H1 (cell line): ENCODE measurements around the gene PARD6A. TPM values are rescaled to one million over a fixed set of nuclear protein-coding genes. Genes with fewer than 3 reads are reported as not detected.

Experiments used
- CTCF ChIA-PET: fragments of 300-600 bp; sonication (Branson Sonifier 250); formaldehyde crosslinking; loops from one replicate; lab custom pipeline; 2021; ENCODE audit not compliant: partially characterized antibody; lab: Charles Lee
- POLR2A ChIA-PET: fragments of 300-600 bp; sonication (Branson Sonifier 250); formaldehyde crosslinking; loops from one replicate; lab custom pipeline; 2021; ENCODE audit warnings: inconsistent platforms; ENCODE audit not compliant: partially characterized antibody; lab: Charles Lee
- DNase-seq, 2 experiments: peaks; one replicate each; pipeline versions ENCODE4 v3.0.0 to v3.0.0-alpha.2; 2010 to 2022; ENCODE audit warnings: low spot score in 2 of 2, low read depth in 1 of 2, mixed read lengths in 1 of 2
- FAIRE-seq: peaks from 2 replicates; lab custom pipeline; 2011; peaks lifted over from hg19 to GRCh38; lab: Jason Lieb, UNC
- H2AFZ ChIP-seq: 2 replicates; pipeline ENCODE4 v1.8.1; 2012; ENCODE audit warnings: low read length, inconsistent platforms
- H2AK5ac ChIP-seq: 2 replicates; pipeline ENCODE4 v1.6.1; 2013; ENCODE audit warnings: low read depth, low read length
- H2BK120ac ChIP-seq: replicated peaks from 2 replicates; pipeline ENCODE3; 2013; ENCODE audit warnings: low read depth, low read length, inconsistent platforms
- H2BK12ac ChIP-seq: 2 replicates; pipeline ENCODE4 v1.6.1; 2013; ENCODE audit warnings: low read depth, low read length
- H2BK15ac ChIP-seq: 2 replicates; pipeline ENCODE4 v1.6.1; 2013; ENCODE audit warnings: low read length
- H2BK20ac ChIP-seq: 2 replicates; pipeline ENCODE4 v1.6.1; 2013; ENCODE audit warnings: low read length
- H2BK5ac ChIP-seq: 2 replicates; pipeline ENCODE4 v1.6.1; 2013; ENCODE audit warnings: low read depth, low read length
- H3K14ac ChIP-seq: 2 replicates; pipeline ENCODE4 v1.6.1; 2013; ENCODE audit warnings: inconsistent platforms; ENCODE audit not compliant: insufficient read length
- H3K18ac ChIP-seq: 2 replicates; pipeline ENCODE4 v1.6.1; 2013; ENCODE audit warnings: low read length; ENCODE audit errors: extremely low read depth
- H3K23ac ChIP-seq: 2 replicates; pipeline ENCODE4 v1.6.1; 2013; ENCODE audit warnings: inconsistent platforms; ENCODE audit not compliant: insufficient read length
- H3K23me2 ChIP-seq: 2 replicates; pipeline ENCODE4 v1.6.1; 2013; ENCODE audit warnings: low read depth, low read length
- H3K27ac ChIP-seq: 2 replicates; pipeline ENCODE4 v1.6.1; 2011; ENCODE audit warnings: low read depth, low read length, inconsistent platforms
- H3K27me3 ChIP-seq, 4 experiments: replicated peaks in 1 of 4; 1 replicate in 1 of 4; 2 replicates in 3 of 4; pipeline versions ENCODE4 v1.6.1 to v1.8.1; 2011 to 2013; ENCODE audit warnings: low read length in 3 of 4, mild to moderate bottlenecking in 3 of 4, inconsistent platforms in 2 of 4, mixed read lengths in 2 of 4, moderate library complexity in 1 of 4; ENCODE audit not compliant: control insufficient read depth in 3 of 4, insufficient read depth in 3 of 4; ENCODE audit errors: extremely low read depth in 1 of 4
- H3K36me3 ChIP-seq, 4 experiments: 2 replicates each; pipeline versions ENCODE4 v1.6.1 to v1.8.1; 2011 to 2013; ENCODE audit warnings: mild to moderate bottlenecking in 4 of 4, low read length in 3 of 4, moderate library complexity in 2 of 4, control low read depth in 1 of 4, inconsistent platforms in 1 of 4; ENCODE audit not compliant: insufficient read depth in 4 of 4, control insufficient read depth in 2 of 4
- H3K4ac ChIP-seq: replicated peaks from 2 replicates; pipeline ENCODE3; 2013; ENCODE audit warnings: low read length, low read depth, mixed read lengths, inconsistent platforms; ENCODE audit not compliant: insufficient read length
- H3K4me1 ChIP-seq, 4 experiments: replicated peaks in 1 of 4; 1 replicate in 1 of 4; 2 replicates in 3 of 4; pipeline versions ENCODE4 v1.6.1 to v1.8.1; 2011 to 2013; ENCODE audit warnings: low read length in 3 of 4, inconsistent platforms in 2 of 4, mixed read lengths in 1 of 4; ENCODE audit not compliant: insufficient read depth in 4 of 4, control insufficient read depth in 3 of 4
- H3K4me2 ChIP-seq, 2 experiments: 2 replicates each; pipeline versions ENCODE4 v1.6.1 to v1.8.1; 2011 to 2013; ENCODE audit warnings: low read depth in 2 of 2, low read length in 2 of 2, control low read depth in 1 of 2, inconsistent platforms in 1 of 2, mild to moderate bottlenecking in 1 of 2; ENCODE audit not compliant: insufficient read depth in 1 of 2
- H3K4me3 ChIP-seq, 4 experiments: fragments of 200-600, 300-600 bp in 1 of 4; sonication (generic), shearing (Covaris generic), sonication (Bioruptor Twin) in 1 of 4; 2 replicates each; pipeline versions ENCODE4 v1.5.1 to v1.8.1; 2011 to 2016; ENCODE audit warnings: low read length in 4 of 4, low read depth in 3 of 4, control low read depth in 2 of 4, inconsistent platforms in 2 of 4, mild to moderate bottlenecking in 2 of 4, mixed read lengths in 1 of 4, moderate library complexity in 1 of 4; ENCODE audit not compliant: insufficient read depth in 2 of 4; ENCODE audit errors: extremely low read depth in 1 of 4
- H3K56ac ChIP-seq: replicated peaks from 2 replicates; pipeline ENCODE3; 2013; ENCODE audit warnings: low read depth, mild to moderate bottlenecking, mixed read lengths, low read length, inconsistent platforms; ENCODE audit not compliant: insufficient read length
- H3K79me1 ChIP-seq: 2 replicates; pipeline ENCODE4 v1.6.1; 2013; ENCODE audit warnings: low read depth, low read length, control low read depth
- H3K79me2 ChIP-seq, 2 experiments: 2 replicates each; pipeline versions ENCODE4 v1.6.1 to v1.8.1; 2012 to 2013; ENCODE audit warnings: low read length in 2 of 2, mild to moderate bottlenecking in 2 of 2, inconsistent platforms in 1 of 2; ENCODE audit not compliant: insufficient read depth in 2 of 2, control insufficient read depth in 1 of 2
- H3K9ac ChIP-seq, 4 experiments: replicated peaks in 1 of 4; 1 replicate in 1 of 4; 2 replicates in 3 of 4; pipeline versions ENCODE4 v1.6.1 to v1.8.1; 2011 to 2013; ENCODE audit warnings: low read depth in 3 of 4, low read length in 3 of 4, control low read depth in 2 of 4, mild to moderate bottlenecking in 2 of 4, moderate library complexity in 2 of 4, inconsistent platforms in 1 of 4; ENCODE audit errors: extremely low read depth in 1 of 4
- H3K9me3 ChIP-seq, 2 experiments: 2 replicates each; pipeline versions ENCODE4 v1.6.1 to v1.8.1; 2012 to 2013; ENCODE audit warnings: mild to moderate bottlenecking in 2 of 2, moderate library complexity in 2 of 2, control low read depth in 1 of 2, inconsistent platforms in 1 of 2, low read depth in 1 of 2, low read length in 1 of 2, mixed read lengths in 1 of 2; ENCODE audit not compliant: insufficient read depth in 2 of 2
- H4K20me1 ChIP-seq, 2 experiments: replicated peaks in 1 of 2; 2 replicates each; pipeline versions ENCODE3 to v1.8.1; 2011 to 2013; ENCODE audit warnings: inconsistent platforms in 2 of 2, low read length in 2 of 2, mild to moderate bottlenecking in 1 of 2; ENCODE audit not compliant: insufficient read depth in 2 of 2, control insufficient read depth in 1 of 2
- H4K5ac ChIP-seq: 2 replicates; pipeline ENCODE4 v1.6.1; 2013; ENCODE audit warnings: low read length, low read depth, mixed read lengths, inconsistent platforms; ENCODE audit not compliant: insufficient read length
- H4K8ac ChIP-seq: 2 replicates; pipeline ENCODE4 v1.8.0; 2013; ENCODE audit warnings: mild to moderate bottlenecking, moderate library complexity, low read length, inconsistent platforms; ENCODE audit not compliant: insufficient read depth; ENCODE audit errors: extremely low read depth
- H4K91ac ChIP-seq: replicated peaks from 2 replicates; pipeline ENCODE3; 2013; ENCODE audit warnings: low read length, mixed read lengths, inconsistent platforms; ENCODE audit not compliant: insufficient read length
- BACH1 ChIP-seq: IDR thresholded peaks from 2 replicates; pipeline ENCODE4 v1.6.1; 2012; ENCODE audit warnings: low read length, improper control_type of control experiment
- CHD1 ChIP-seq: IDR thresholded peaks from 2 replicates; pipeline ENCODE4 v1.6.1; 2012; ENCODE audit warnings: low read depth, low read length, improper control_type of control experiment
- JUND ChIP-seq: IDR thresholded peaks from 2 replicates; pipeline ENCODE4 v1.6.1; 2011; ENCODE audit warnings: mild to moderate bottlenecking, improper control_type of control experiment, low read length
- KDM4A ChIP-seq: IDR thresholded peaks from one replicate; pipeline ENCODE4 v1.7.1; 2012; ENCODE audit warnings: low read depth, mild to moderate bottlenecking, moderate library complexity, low read length, inconsistent platforms; ENCODE audit not compliant: severe bottlenecking
- SAP30 ChIP-seq: fragments of 300-600 bp; sonication (generic); IDR thresholded peaks from 2 replicates; pipeline ENCODE4 v1.7.1; 2012; ENCODE audit warnings: low read length, moderate library complexity, mild to moderate bottlenecking, inconsistent platforms; ENCODE audit not compliant: insufficient read depth, insufficient replicate concordance
- SIRT6 ChIP-seq: IDR thresholded peaks from one replicate; pipeline ENCODE4 v1.7.1; 2012; ENCODE audit warnings: low read length, inconsistent platforms
- SP2 ChIP-seq: IDR thresholded peaks from 2 replicates; pipeline ENCODE4 v1.6.1; 2012; ENCODE audit warnings: mild to moderate bottlenecking, low read length, inconsistent platforms
- SRF ChIP-seq: IDR thresholded peaks from 2 replicates; pipeline ENCODE4 v1.6.1; 2011; ENCODE audit warnings: mild to moderate bottlenecking, low read depth, low read length, moderate library complexity
- TAF1 ChIP-seq: IDR thresholded peaks from 2 replicates; pipeline ENCODE4 v1.6.1; 2011; ENCODE audit warnings: mild to moderate bottlenecking, low read depth, low read length
- ZNF274 ChIP-seq: IDR thresholded peaks from 2 replicates; pipeline ENCODE4 v1.7.0; 2012; ENCODE audit warnings: low read length, borderline replicate concordance; ENCODE audit errors: extremely low read depth
- WGBS, 2 experiments: shearing (Covaris generic) in 1 of 2; methylation state at CpG; one replicate each; pipeline versions ENCODE4 v1.1.6 to v1.1.7; 2013 to 2015; ENCODE audit warnings: low lambda C conversion rate in 2 of 2, mixed read lengths in 2 of 2, inconsistent platforms in 1 of 2, low coverage in 1 of 2, missing lambda C conversion rate in 1 of 2; ENCODE audit not compliant: insufficient replicate concordance in 2 of 2, insufficient coverage in 1 of 2, insufficient read length in 1 of 2; ENCODE audit errors: extremely low coverage in 1 of 2, missing lambda C conversion rate in 1 of 2; 5-methylcytosine and 5-hydroxymethylcytosine counted together
- polyA plus RNA-seq, 7 experiments: library from polyadenylated mRNA; depleted of rRNA in 3 of 7; stranded (reverse) in 5 of 7; unstranded in 2 of 7; fragments of >200 nt in 5 of 7; fragments of 200-250 nt in 2 of 7; gene quantifications; 1 replicate in 5 of 7; 2 replicates in 1 of 7; 4 replicates in 1 of 7; pipeline versions ENCODE4 v1.2.1 to v1.2.3, GENCODE V29; 2011 to 2013; ENCODE audit warnings: missing spikeins in 2 of 7, mixed read lengths in 2 of 7
- total RNA-seq: library from RNA; stranded (reverse); fragmentation: NEBNext Ultra II Directional; extraction: Animal tissue kit (Norgen Biotek cat#: 25700); gene quantifications from 2 replicates; pipeline ENCODE4 v1.2.1, GENCODE V29; 2021
- TF ChIP-seq, protein P1 (sequence below), 3 experiments: IDR thresholded peaks; 1 replicate in 2 of 3; 2 replicates in 1 of 3; pipeline versions ENCODE4 v1.5.1 to v1.6.1; 2011; ENCODE audit warnings: low read length in 3 of 3, mild to moderate bottlenecking in 3 of 3, inconsistent platforms in 2 of 3, low read depth in 1 of 3, moderate library complexity in 1 of 3; ENCODE audit not compliant: insufficient read depth in 1 of 3; ENCODE audit errors: control extremely low read depth in 1 of 3

The PARD6A gene
- total and polyA plus RNA-seq, 2 of the 8 experiments (the other 6 are each of a cell fraction or from before 2014, with no cell fraction given): 15.1 to 21.8 TPM

DNA sequence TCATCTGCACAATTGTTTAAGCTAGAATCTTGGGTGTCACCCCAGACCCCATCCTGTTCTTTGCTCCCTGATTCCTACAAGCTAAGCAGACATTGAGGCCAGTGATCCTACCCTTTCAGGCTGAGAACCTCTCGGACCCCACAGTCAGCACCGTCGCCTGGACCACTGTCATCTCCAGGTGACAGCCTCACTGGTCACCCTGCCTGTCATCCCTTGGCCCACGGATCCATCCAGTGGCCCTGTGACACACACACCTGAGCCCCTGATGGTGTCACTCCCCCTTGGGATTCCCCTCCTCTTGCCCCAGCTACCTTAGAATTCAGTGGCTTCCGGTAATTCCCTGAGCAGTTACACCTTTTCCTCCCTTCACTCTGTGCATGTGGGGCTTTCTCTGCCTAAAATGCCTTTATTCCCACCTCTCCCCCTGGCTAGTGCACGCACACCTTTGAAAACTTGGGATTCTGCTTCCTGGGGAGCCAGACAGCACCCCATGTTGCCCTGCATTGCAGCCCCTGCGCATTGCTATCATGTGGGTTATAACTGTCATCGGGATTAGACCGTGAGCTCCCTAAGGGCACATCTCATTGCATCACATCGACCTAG lies 8.8 kb downstream of the PARD6A start:
- no peak overlapping the region for H3K9ac ChIP-seq
- H3K23me2 ChIP-seq: peaks cover 11% of the 10 kb centered on the region; the same call in 1 of the 2 replicates
- H2BK15ac ChIP-seq: no peak overlapping the region
- ChIA-PET CTCF (interaction anchor here (1.2 to 13.7 kb wide), 11 partner anchors 12 to 216 kb away, joined by 3 to 202 read pairs (median 7); partner anchors contain the start of genes CARMIL2 and NUTF2), POLR2A (interaction anchor here (0.8 to 2.1 kb wide), 4 partner anchors 9 to 149 kb away, joined by 3 to 7 read pairs (median 4); partner anchors contain the start of genes ACD, GFOD2 and PARD6A)
- peaks cover 3 to 7% of the 10 kb centered on the region in 2 experiments for H4K20me1 ChIP-seq
- H4K91ac ChIP-seq: no peak overlapping the region
- H2AK5ac ChIP-seq: no peak overlapping the region
- H2BK20ac ChIP-seq: no peak overlapping the region
- no peaks in the 10 kb centered on the region for H3K79me1 ChIP-seq
- no peak for DNase-seq
- H2BK120ac ChIP-seq: no peak overlapping the region
- H2BK5ac ChIP-seq: no peak overlapping the region
- H3K27me3 ChIP-seq: peaks cover 0 to 3% (median 0%) of the 10 kb centered on the region in 4 experiments; a peak in 2 of 7 replicates
- H4K5ac ChIP-seq: no peak overlapping the region
- H3K4me2 ChIP-seq: no peak overlapping the region
- H3K18ac ChIP-seq: no peak overlapping the region
- H3K9me3 ChIP-seq: no peaks in the 10 kb centered on the region
- H3K23ac ChIP-seq: no peak overlapping the region
- no peak overlapping the region for H3K4me3 ChIP-seq
- no peaks in the 10 kb centered on the region for H3K36me3 ChIP-seq
- H3K79me2 ChIP-seq: no peaks in the 10 kb centered on the region
- no peak for FAIRE-seq
- H2BK12ac ChIP-seq: no peak overlapping the region
- 87% methylated on average over 10 of the region's 10 CpGs; no CpG with 5 or more reads in 1 of the 2 experiments for WGBS, 2 experiments
- no peak overlapping the region for H3K14ac ChIP-seq
- no peak overlapping the region for H3K27ac ChIP-seq
- H3K4me1 ChIP-seq: peaks cover 0 to 19% (median 10%) of the 10 kb centered on the region in 4 experiments; a peak in 5 of 7 replicates
- H4K8ac ChIP-seq: no peak overlapping the region
- no peak overlapping the region for H2AFZ ChIP-seq
- H3K4ac ChIP-seq: no peak overlapping the region
- no peak overlapping the region for H3K56ac ChIP-seq
- TF ChIP-seq KDM4A (no peak), SRF (no peak), ZNF274 (no peak), JUND (no peak), SP2 (no peak), SIRT6 (no peak), BACH1 (no peak), TAF1 (no peak), SAP30 (no peak), CHD1 (no peak)
- TF ChIP-seq, protein P1, sequence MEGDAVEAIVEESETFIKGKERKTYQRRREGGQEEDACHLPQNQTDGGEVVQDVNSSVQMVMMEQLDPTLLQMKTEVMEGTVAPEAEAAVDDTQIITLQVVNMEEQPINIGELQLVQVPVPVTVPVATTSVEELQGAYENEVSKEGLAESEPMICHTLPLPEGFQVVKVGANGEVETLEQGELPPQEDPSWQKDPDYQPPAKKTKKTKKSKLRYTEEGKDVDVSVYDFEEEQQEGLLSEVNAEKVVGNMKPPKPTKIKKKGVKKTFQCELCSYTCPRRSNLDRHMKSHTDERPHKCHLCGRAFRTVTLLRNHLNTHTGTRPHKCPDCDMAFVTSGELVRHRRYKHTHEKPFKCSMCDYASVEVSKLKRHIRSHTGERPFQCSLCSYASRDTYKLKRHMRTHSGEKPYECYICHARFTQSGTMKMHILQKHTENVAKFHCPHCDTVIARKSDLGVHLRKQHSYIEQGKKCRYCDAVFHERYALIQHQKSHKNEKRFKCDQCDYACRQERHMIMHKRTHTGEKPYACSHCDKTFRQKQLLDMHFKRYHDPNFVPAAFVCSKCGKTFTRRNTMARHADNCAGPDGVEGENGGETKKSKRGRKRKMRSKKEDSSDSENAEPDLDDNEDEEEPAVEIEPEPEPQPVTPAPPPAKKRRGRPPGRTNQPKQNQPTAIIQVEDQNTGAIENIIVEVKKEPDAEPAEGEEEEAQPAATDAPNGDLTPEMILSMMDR (IDR thresholded peaks at IDR 0.05; ENCODE audit: control extremely low read depth in 1 of 3, insufficient read depth in 1 of 3, low read depth in 1 of 3, low read length in 3 of 3): no peak
